Omental fat pad (tissue), 4 donors: ENCODE results near the gene PHF2. TPM values are rescaled to one million over a fixed set of nuclear protein-coding genes. Genes with fewer than 3 reads are reported as not detected.

ENCODE experiments used
- ATAC-seq: fragments of 150-250 bp; one replicate; pipeline ENCODE4 v1.9.1; 2016; ENCODE audit warnings: mild to moderate bottlenecking, moderate library complexity; ENCODE audit not compliant: low FRiP score
- DNase-seq: peaks from one replicate; pipeline ENCODE4 v3.0.0-alpha.2; 2019; ENCODE audit warnings: low spot score
- CTCF ChIP-seq, 3 donors: fragments of 450-650 bp; IDR thresholded peaks; one replicate each; pipeline ENCODE4 v1.5.1; 2016 to 2017; ENCODE audit warnings: antibody characterized with exemption in 3 of 3, mild to moderate bottlenecking in 3 of 3, moderate library complexity in 2 of 3
- total RNA-seq, 4 donors: library from RNA; depleted of rRNA; stranded (reverse); fragments of >200 nt; gene quantifications; one replicate each; pipeline ENCODE4 v1.1.0, GENCODE V29; 2016

PHF2 gene
- total RNA-seq, 4 donors from 2014 or later = 15.8 to 24.5 (median 20.4) TPM

GRCh38 chr9:93619272-93619775 is 42.9 kb downstream of the PHF2 start:
- TF ChIP-seq CTCF (IDR thresholded peaks at IDR 0.05) = no peak
- ATAC-seq (no peak), DNase-seq (no peak)

GRCh38 chr9:93620041-93620506 is 43.7 kb downstream of the PHF2 start:
- peak; percentile 19 for ATAC-seq
- TF ChIP-seq CTCF (IDR thresholded peaks at IDR 0.05) = no peak
- DNase-seq = no peak

- TF ChIP-seq CTCF (IDR thresholded peaks at IDR 0.05) = no peak
- ATAC-seq = no peak
- no peak for DNase-seq
Observed at GRCh38 chr9:93620881-93621820, 44.8 kb downstream of the PHF2 start.

- DNase-seq (no peak), ATAC-seq (no peak)
- no peak for TF ChIP-seq CTCF (IDR thresholded peaks at IDR 0.05)
Observed at GRCh38 chr9:93621922-93622321, 45.5 kb downstream of the PHF2 start.

GRCh38 chr9:93622691-93623090 is 46.3 kb downstream of the PHF2 start:
- no peak for TF ChIP-seq CTCF (IDR thresholded peaks at IDR 0.05)
- ATAC-seq (no peak), DNase-seq (no peak)

GRCh38 chr9:93623753-93624152 is 47.4 kb downstream of the PHF2 start:
- DNase-seq (no peak), ATAC-seq (no peak)
- no peak for TF ChIP-seq CTCF (IDR thresholded peaks at IDR 0.05)
